Skin of body (tissue), 2 donors: ENCODE results near the gene PACRG. TPM values are rescaled to one million over a fixed set of nuclear protein-coding genes. Genes with fewer than 3 reads are reported as not detected.

ENCODE experiments used
- DNase-seq: peaks from one replicate; lab custom pipeline; 2025; lab: John Stamatoyannopoulos, UW
- total RNA-seq: library from RNA; depleted of rRNA; stranded (reverse); fragments of >200 nt; gene quantifications from one replicate; pipeline ENCODE4 v1.2.3, GENCODE V29; 2014

PACRG gene
- total RNA-seq, 1 donor from 2014 or later = 5.5 TPM

- no peak for DNase-seq
Measured at GRCh38 chr6:163195721-163196691, 468.2 kb downstream of the PACRG start.

GRCh38 chr6:163197839-163198238 is 470.1 kb downstream of the PACRG start:
- DNase-seq = no peak

- DNase-seq = no peak
Measured at GRCh38 chr6:163198396-163198795, 470.6 kb downstream of the PACRG start.

GRCh38 chr6:163199371-163199770 is 471.6 kb downstream of the PACRG start:
- DNase-seq = no peak

- DNase-seq = no peak
Measured at GRCh38 chr6:163200289-163200688, 472.5 kb downstream of the PACRG start.

GRCh38 chr6:163200694-163201093 is 472.9 kb downstream of the PACRG start:
- no peak for DNase-seq

GRCh38 chr6:163201855-163202254 is 474.1 kb downstream of the PACRG start:
- DNase-seq = no peak

GRCh38 chr6:163206196-163206595 is 478.4 kb downstream of the PACRG start:
- DNase-seq = no peak

- DNase-seq = no peak
Measured at GRCh38 chr6:163207431-163208383, 479.9 kb downstream of the PACRG start.

GRCh38 chr6:163209005-163209404 is 481.2 kb downstream of the PACRG start:
- DNase-seq = no peak

GRCh38 chr6:163212123-163212522 is 484.3 kb downstream of the PACRG start:
- DNase-seq = no peak

GRCh38 chr6:163214259-163214658 is 486.5 kb downstream of the PACRG start:
- DNase-seq = no peak

GRCh38 chr6:163218361-163218894 is 490.7 kb downstream of the PACRG start:
- no peak for DNase-seq

GRCh38 chr6:163226181-163226835 is 498.5 kb downstream of the PACRG start:
- DNase-seq = no peak

- no peak for DNase-seq
Measured at GRCh38 chr6:163226836-163227485, 499.2 kb downstream of the PACRG start.

GRCh38 chr6:163228041-163228440 is 500.3 kb downstream of the PACRG start:
- no peak for DNase-seq

- DNase-seq = no peak
Measured at GRCh38 chr6:163229050-163229449, 501.3 kb downstream of the PACRG start.

GRCh38 chr6:163230901-163231300 is 503.1 kb downstream of the PACRG start:
- no peak for DNase-seq

- no peak for DNase-seq
Measured at GRCh38 chr6:163231356-163232014, 503.7 kb downstream of the PACRG start.

- no peak for DNase-seq
Measured at GRCh38 chr6:163232015-163232523, 504.3 kb downstream of the PACRG start.
